C4-2B (cell line): Measurements from ENCODE around the gene BRD7.

ENCODE experiments used
- H3K27ac ChIP-seq: fragments of 450-650 bp; 2 replicates; pipeline ENCODE4 v1.5.1; 2017
- CTCF ChIP-seq: fragments of 450-650 bp; conservative IDR thresholded peaks from 2 replicates; pipeline ENCODE4 v1.5.1; 2017; ENCODE audit warnings: mild to moderate bottlenecking
- ZFX ChIP-seq: fragments of 450-650 bp; IDR thresholded peaks from 2 replicates; pipeline ENCODE4 v1.6.1; 2017

The BRD7 gene

GRCh38 chr16:50373780-50374179 is 5.0 kb upstream of the BRD7 start:
- TF ChIP-seq CTCF, result no peak
- no peak for TF ChIP-seq ZFX
- H3K27ac ChIP-seq, result no peak overlapping the region

- H3K27ac ChIP-seq, result no peak overlapping the region
- TF ChIP-seq ZFX (no peak), CTCF (no peak)
Measured at GRCh38 chr16:50373345-50373701, 4.5 kb upstream of the BRD7 start.

GRCh38 chr16:50372611-50373344 is 4.0 kb upstream of the BRD7 start:
- TF ChIP-seq ZFX (no peak), CTCF (no peak)

GRCh38 chr16:50371936-50372595 is 3.3 kb upstream of the BRD7 start:
- TF ChIP-seq CTCF, result no peak
- TF ChIP-seq ZFX, result no peak

More at GRCh38 chr16:50372611-50373344, 4.0 kb upstream of the BRD7 start:
- H3K27ac ChIP-seq, result no peak overlapping the region

GRCh38 chr16:50371036-50371716 is 2.4 kb upstream of the BRD7 start:
- TF ChIP-seq CTCF (no peak), ZFX (no peak)
- H3K27ac ChIP-seq, result no peak overlapping the region

More at GRCh38 chr16:50371936-50372595, 3.3 kb upstream of the BRD7 start:
- no peak overlapping the region for H3K27ac ChIP-seq

- H3K27ac ChIP-seq, result peak overlapping the region; percentile 84; the same call in 1 of the 2 replicates
- TF ChIP-seq CTCF (peak; percentile 61), ZFX (no peak)
Measured at GRCh38 chr16:50369133-50369804, 481 bp upstream of the BRD7 start.
